VCaP (cell line): Measurements from ENCODE around the gene SNX32.
A peak's percentile ranks its signal among the peaks of the same experiment; 100 is the strongest.

Experiments
- H3K27ac ChIP-seq: fragments of 450-650 bp; 2 replicates; pipeline ENCODE4 v1.5.1; 2017
- CTCF ChIP-seq: fragments of 450-650 bp; conservative IDR thresholded peaks from 2 replicates; pipeline ENCODE4 v1.5.1; 2017; ENCODE audit warnings: mild to moderate bottlenecking, moderate library complexity

Gene SNX32

GRCh38 chr11:65814131-65814985, 19.4 kb upstream of the SNX32 start:
- TF ChIP-seq CTCF: no peak

GRCh38 chr11:65814986-65815565, 18.7 kb upstream of the SNX32 start:
- TF ChIP-seq CTCF: no peak
- H3K27ac ChIP-seq: no peak overlapping the region

More at GRCh38 chr11:65814131-65814985, 19.4 kb upstream of the SNX32 start:
- H3K27ac ChIP-seq: no peak overlapping the region

- TF ChIP-seq CTCF: no peak
- H3K27ac ChIP-seq: peak overlapping the region; percentile 96; the same call in 1 of the 2 replicates
Observed at GRCh38 chr11:65816696-65817095, 17.1 kb upstream of the SNX32 start.

- H3K27ac ChIP-seq: peak overlapping the region; percentile 96
- TF ChIP-seq CTCF: no peak
Observed at GRCh38 chr11:65817312-65817834, 16.4 kb upstream of the SNX32 start.

DNA sequence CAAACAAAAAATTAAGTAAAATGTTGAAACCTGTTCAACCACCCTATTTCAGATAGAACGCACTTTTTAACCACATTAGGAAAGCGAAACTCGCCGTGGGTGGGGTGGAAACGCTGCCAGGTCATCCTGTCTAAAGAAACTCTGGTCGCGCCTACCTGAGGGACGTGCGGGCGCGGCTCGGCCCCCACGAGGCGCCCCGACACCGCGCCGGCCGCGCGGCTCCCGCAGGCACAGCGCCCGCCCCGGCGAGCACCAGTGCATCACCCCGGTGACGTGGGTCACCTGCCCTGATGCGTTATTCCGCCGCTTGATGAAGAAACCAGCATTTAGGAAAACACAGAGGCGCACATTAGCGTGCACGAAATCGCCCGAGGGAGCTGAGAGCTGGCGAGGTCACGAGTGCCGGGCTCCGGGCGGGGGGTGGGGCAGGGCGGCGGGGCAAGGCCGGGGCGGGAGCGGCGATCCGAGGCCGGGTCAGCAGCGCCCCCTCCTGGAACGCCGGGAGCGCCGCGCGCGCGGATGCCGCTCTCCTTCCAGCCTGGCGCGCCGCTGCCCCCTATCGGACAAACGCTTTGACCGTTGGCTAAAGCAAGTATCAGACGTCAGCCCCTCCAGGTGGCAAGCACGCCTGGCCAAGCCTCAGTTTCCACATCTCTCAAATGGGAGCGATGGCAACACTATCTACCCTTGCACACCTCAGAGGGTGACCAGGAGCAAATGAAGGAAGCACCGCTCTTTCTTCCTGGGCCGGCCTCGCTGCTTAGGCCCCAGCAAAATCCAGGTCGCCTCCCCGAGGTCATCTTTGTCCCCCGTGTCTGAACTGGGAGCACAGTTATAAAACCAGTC, 15.7 kb upstream of the SNX32 start:
- peak overlapping the region; percentile 96 for H3K27ac ChIP-seq
- peak; percentile 100 for TF ChIP-seq CTCF

GRCh38 chr11:65821107-65821506, 12.7 kb upstream of the SNX32 start:
- peak overlapping the region; percentile 3; the same call in 1 of the 2 replicates for H3K27ac ChIP-seq

More at GRCh38 chr11:65821107-65821506, 12.7 kb upstream of the SNX32 start:
- TF ChIP-seq CTCF: no peak
